Lower leg skin (tissue), 3 donors: ENCODE data around the gene CYSTM1.

Experiments used
- POLR2A ChIP-seq, 2 donors: fragments of 450-650 bp; IDR thresholded peaks; one replicate each; pipeline ENCODE4 v1.6.1; 2016 to 2017; ENCODE audit warnings: antibody characterized with exemption in 2 of 2, mild to moderate bottlenecking in 1 of 2, moderate library complexity in 1 of 2
- TF ChIP-seq, protein P1 (sequence below), 3 donors: fragments of 450-650 bp; IDR thresholded peaks; one replicate each; pipeline ENCODE4 v1.5.1; 2016; ENCODE audit warnings: antibody characterized with exemption in 3 of 3, mild to moderate bottlenecking in 3 of 3, moderate library complexity in 2 of 3

DNA sequence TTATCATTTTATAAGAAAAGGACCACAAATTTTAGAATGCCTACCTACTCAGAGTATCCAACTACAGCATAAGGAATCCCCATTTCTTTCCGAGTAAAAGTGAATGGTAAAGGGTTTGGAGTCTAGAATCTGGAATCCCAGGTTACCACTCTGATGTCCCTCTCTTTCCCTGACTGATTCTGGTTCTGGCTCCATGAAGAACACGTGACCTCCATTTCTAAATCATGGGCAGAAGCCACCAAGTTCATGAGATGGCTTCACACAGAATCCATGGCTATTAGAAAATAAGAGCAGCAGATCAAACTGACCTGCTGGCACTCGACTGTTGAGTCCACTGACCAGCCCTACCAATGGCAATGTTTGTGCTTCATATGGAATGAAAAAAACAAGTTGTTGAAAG is 87.2 kb downstream of the CYSTM1 start:
- TF ChIP-seq, protein P1, sequence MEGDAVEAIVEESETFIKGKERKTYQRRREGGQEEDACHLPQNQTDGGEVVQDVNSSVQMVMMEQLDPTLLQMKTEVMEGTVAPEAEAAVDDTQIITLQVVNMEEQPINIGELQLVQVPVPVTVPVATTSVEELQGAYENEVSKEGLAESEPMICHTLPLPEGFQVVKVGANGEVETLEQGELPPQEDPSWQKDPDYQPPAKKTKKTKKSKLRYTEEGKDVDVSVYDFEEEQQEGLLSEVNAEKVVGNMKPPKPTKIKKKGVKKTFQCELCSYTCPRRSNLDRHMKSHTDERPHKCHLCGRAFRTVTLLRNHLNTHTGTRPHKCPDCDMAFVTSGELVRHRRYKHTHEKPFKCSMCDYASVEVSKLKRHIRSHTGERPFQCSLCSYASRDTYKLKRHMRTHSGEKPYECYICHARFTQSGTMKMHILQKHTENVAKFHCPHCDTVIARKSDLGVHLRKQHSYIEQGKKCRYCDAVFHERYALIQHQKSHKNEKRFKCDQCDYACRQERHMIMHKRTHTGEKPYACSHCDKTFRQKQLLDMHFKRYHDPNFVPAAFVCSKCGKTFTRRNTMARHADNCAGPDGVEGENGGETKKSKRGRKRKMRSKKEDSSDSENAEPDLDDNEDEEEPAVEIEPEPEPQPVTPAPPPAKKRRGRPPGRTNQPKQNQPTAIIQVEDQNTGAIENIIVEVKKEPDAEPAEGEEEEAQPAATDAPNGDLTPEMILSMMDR (IDR thresholded peaks at IDR 0.05) = no peak
- TF ChIP-seq POLR2A (IDR thresholded peaks at IDR 0.05) = no peak
